Measurements from ENCODE around the gene MDFI.

Gene MDFI

GRCh38 chr6:41597246-41598000 lies 40.8 kb upstream of the MDFI start:
- DNase-seq (ENCODE audit: low read depth in 2 of 2) = no peak
- TF ChIP-seq CTCF (IDR thresholded peaks at IDR 0.05; ENCODE audit: low read depth, low read length) = no peak
- no peak overlapping the region for H3K4me3 ChIP-seq (replicated peaks in 1 of 2; ENCODE audit: low read depth in 2 of 2, low read length in 2 of 2)

DNA sequence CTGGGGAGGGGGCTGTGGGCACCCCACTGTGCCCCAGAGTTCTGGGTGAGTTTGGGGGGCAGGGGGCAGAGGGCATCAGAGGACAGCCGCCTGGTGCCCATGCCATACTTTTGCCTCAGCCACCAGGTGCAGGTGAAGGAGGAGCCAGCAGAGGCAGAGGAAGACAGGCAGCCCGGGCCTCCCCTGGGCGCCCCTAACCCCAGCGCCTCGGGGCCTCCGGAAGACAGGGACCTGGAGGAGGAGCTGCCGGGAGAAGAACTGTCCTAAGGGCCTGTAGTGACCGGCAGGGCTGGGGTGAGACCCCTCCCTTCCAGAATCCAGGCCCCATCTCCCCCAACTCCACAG lies 39.6 kb upstream of the MDFI start:
- no peak for DNase-seq (ENCODE audit: low read depth in 2 of 2)
- no peak for TF ChIP-seq CTCF (IDR thresholded peaks at IDR 0.05; ENCODE audit: low read depth, low read length)
- H3K4me3 ChIP-seq (replicated peaks in 1 of 2; ENCODE audit: low read depth in 2 of 2, low read length in 2 of 2) = no peak overlapping the region

GRCh38 chr6:41599015-41599851 lies 39.0 kb upstream of the MDFI start:
- DNase-seq (ENCODE audit: low read depth in 2 of 2) = no peak
- TF ChIP-seq CTCF (IDR thresholded peaks at IDR 0.05; ENCODE audit: low read depth, low read length) = no peak

DNA sequence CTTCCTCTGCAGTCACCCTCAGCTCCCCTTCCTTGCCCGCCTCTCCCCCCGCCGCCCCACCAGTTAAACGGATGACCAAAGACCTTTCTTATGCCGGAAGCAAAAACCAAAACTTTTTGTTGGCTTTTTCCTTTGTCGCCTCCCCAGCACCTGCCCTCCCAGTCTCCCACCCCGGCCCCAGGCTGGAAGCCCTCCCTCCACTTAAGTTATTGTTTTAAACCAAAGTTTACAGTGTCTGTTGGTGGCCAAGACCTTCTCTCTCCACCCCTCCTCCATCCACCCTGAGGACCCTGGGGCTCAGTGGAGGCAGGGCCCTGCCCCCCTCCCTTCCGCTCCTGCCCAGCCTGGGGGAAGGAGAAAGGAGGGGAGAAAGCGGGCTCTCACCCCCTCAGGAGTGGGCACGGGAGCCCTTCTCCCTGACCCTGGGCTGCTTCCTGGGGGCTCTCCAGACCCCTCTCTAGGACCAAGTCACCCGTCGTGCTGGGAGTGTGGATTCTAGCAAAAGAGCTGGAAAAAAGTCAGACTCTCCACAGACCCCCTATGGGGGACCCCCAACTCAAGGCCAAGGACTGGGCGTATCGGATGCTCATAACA lies 38.3 kb upstream of the MDFI start:
- no peak for DNase-seq (ENCODE audit: low read depth in 2 of 2)

More at GRCh38 chr6:41599015-41599851, 39.0 kb upstream of the MDFI start:
- H3K4me3 ChIP-seq (replicated peaks in 1 of 2; ENCODE audit: low read depth in 2 of 2, low read length in 2 of 2) = no peak overlapping the region

DNA sequence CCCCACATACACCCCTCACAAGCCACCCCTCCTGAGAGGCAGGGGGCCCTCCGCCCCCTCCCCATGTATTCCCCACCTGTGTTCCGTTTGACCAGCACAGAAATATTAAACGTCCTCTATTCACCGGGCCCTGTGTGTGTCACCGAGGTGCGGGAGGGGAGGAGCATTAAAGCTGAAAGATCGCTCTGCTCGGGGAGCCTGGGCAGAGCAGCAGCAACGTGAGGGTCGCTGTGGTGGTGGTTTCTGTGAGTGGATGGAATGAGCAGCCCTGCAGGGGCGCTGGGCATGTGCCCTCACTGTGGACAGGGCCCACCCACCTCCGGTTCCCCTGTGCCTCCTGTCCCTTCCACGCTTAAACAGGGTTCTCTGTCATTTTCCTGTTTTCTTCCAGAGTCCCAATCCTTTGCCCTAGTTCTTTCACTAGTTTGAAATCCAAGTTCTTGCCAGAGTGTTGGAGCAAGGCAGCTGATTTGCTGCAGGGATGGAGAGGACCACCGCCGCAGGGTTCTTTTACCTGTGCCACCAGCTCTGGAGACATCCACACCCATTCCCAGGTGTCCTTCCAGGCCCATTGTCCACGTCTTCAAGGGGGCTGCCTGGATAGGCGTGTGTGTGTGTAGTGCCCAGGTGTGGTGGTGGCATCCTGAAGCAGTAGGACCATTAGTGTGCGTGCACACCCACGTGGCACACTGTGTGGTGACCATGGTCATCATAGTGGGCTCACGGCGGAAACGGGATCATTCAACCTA lies 37.6 kb upstream of the MDFI start:
- no peak overlapping the region for H3K4me3 ChIP-seq (replicated peaks in 1 of 2; ENCODE audit: low read depth in 2 of 2, low read length in 2 of 2)
- no peak for TF ChIP-seq CTCF (IDR thresholded peaks at IDR 0.05; ENCODE audit: low read depth, low read length)
- no peak for DNase-seq (ENCODE audit: low read depth in 2 of 2)

More for the DNA sequence above, 38.3 kb upstream of the MDFI start:
- H3K4me3 ChIP-seq (replicated peaks in 1 of 2; ENCODE audit: low read depth in 2 of 2, low read length in 2 of 2) = no peak overlapping the region
- TF ChIP-seq CTCF (IDR thresholded peaks at IDR 0.05; ENCODE audit: low read depth, low read length) = no peak

DNA sequence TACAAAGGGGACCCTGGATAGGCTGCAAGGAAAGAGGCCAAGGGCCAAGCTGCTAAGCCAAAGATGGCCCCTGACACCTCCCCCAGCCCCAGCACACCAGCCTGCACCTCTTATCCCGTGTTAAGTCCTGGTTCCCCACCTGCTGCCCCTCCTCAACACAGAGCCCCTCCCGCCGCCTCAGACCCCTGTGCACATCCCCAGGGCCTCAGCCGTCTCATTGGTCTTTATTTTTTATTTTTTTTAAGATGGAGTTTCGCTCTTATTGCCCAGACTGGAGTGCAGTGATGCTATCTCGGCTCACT lies 37.1 kb upstream of the MDFI start:
- no peak overlapping the region for H3K4me3 ChIP-seq (replicated peaks in 1 of 2; ENCODE audit: low read depth in 2 of 2, low read length in 2 of 2)
- TF ChIP-seq CTCF (IDR thresholded peaks at IDR 0.05; ENCODE audit: low read depth, low read length) = no peak
- no peak for DNase-seq (ENCODE audit: low read depth in 2 of 2)
